HG02678 (cell line): ENCODE measurements around the gene ANKRD16.

Experiments
- ATAC-seq: cut with Tn5 transposase; IDR thresholded peaks from one replicate; pipeline ENCODE4 v1.9.1; 2021; ENCODE audit warnings: mild to moderate bottlenecking, moderate library complexity; ENCODE audit not compliant: unreplicated experiment

Gene ANKRD16

DNA sequence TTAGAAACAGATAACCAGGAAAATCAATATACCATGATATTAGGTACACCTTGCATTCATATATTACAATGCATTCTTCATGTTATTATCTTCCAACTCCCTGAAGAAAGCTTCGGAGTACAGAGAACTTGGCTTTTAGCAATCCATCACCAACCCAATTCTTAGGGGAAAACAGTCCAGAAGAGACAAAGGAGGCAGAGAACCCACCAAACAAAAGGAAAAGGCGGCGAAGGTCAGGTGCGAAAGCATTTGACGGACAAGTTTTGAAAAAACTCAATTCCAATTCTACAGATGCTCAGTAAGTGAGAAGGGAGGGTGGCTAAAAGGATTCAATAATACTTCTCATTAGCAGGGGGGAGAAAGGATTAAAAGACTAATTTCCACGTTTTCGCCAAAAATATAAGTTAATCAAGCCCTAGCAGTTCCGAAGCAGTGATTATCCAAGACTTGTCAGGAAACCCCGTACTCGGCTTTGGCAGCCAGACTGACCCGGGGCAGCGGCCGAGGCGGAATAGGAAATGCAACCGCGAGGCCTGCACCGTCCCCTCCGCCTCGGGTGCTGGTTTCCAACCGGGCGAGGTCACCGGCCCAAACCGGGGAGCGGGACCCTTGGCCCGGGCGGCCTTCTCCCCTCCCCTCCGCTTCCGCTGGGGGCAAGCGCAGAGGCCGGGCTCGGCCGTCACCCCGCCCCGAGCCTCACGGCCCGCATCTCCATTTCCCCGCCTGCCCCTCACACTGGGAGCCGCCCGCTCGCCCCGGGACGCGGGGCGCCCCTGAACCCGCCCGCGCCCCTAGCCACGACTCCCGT is 77.2 kb downstream of the ANKRD16 start:
- ATAC-seq, result peak; percentile 28
